ENCODE data around the gene CLCN4. TPM values are rescaled to one million over a fixed set of nuclear protein-coding genes. Genes with fewer than 3 reads are reported as not detected.

Gene CLCN4
- 1 to 10 TPM; 4.5 to 4.9 (median 4.6) TPM for polyA plus RNA-seq (ENCODE audit: insufficient read length in 3 of 3)
- long read RNA-seq, donor 1, full-length matches to known transcripts, result 2 of 2 reads
- long read RNA-seq, donor 1, partial matches to known transcripts, result 0 of 2 reads
- long read RNA-seq, donor 1, other reads (novel, unspliced or antisense), result 0 of 2 reads
- long read RNA-seq, donor 2, result 0 reads
- long read RNA-seq, donor 3, result 0 reads
- long read RNA-seq, donor 4, result 0 reads
- long read RNA-seq, donor 5, full-length matches to known transcripts, result 1 of 1 reads
- long read RNA-seq, donor 5, partial matches to known transcripts, result 0 of 1 reads
- long read RNA-seq, donor 5, other reads (novel, unspliced or antisense), result 0 of 1 reads
- long read RNA-seq, donor 6, full-length matches to known transcripts, result 1 of 1 reads
- long read RNA-seq, donor 6, partial matches to known transcripts, result 0 of 1 reads
- long read RNA-seq, donor 6, other reads (novel, unspliced or antisense), result 0 of 1 reads
- long read RNA-seq, donor 7, result 0 reads
- long read RNA-seq, donor 8, full-length matches to known transcripts, result 2 of 2 reads
- long read RNA-seq, donor 8, partial matches to known transcripts, result 0 of 2 reads
- long read RNA-seq, donor 8, other reads (novel, unspliced or antisense), result 0 of 2 reads
- long read RNA-seq, donor 9, result 0 reads
- long read RNA-seq, donor 10, full-length matches to known transcripts, result 1 of 1 reads
- long read RNA-seq, donor 10, partial matches to known transcripts, result 0 of 1 reads
- long read RNA-seq, donor 10, other reads (novel, unspliced or antisense), result 0 of 1 reads
- long read RNA-seq, donor 11, result 0 reads
- long read RNA-seq, donor 12, result 0 reads
- long read RNA-seq, donor 13, result 0 reads
- long read RNA-seq, donor 14, full-length matches to known transcripts, result 1 of 1 reads
- long read RNA-seq, donor 14, partial matches to known transcripts, result 0 of 1 reads
- long read RNA-seq, donor 14, other reads (novel, unspliced or antisense), result 0 of 1 reads
- long read RNA-seq, donor 15, result 0 reads
- long read RNA-seq, donor 16, full-length matches to known transcripts, result 1 of 1 reads
- long read RNA-seq, donor 16, partial matches to known transcripts, result 0 of 1 reads
- long read RNA-seq, donor 16, other reads (novel, unspliced or antisense), result 0 of 1 reads

GRCh38 chrX:10156199-10157031, at the start of gene CLCN4:
Gene CLCN4, plus strand, starts transcription at chrX:10156975. Its CDS starts 28,058 bp downstream, at chrX:10185033.
- DNase-seq (ENCODE audit: extremely low read depth in 1 of 11, low read depth in 9 of 11, low spot score in 4 of 11), result no peak

GRCh38 chrX:10107483-10107882, 49.3 kb upstream of the CLCN4 start:
- DNase-seq (ENCODE audit: extremely low read depth in 1 of 11, low read depth in 9 of 11, low spot score in 4 of 11), result no peak

- DNase-seq (ENCODE audit: extremely low read depth in 1 of 11, low read depth in 9 of 11, low spot score in 4 of 11), result no peak
Measured at GRCh38 chrX:10108288-10108687, 48.5 kb upstream of the CLCN4 start.

DNA sequence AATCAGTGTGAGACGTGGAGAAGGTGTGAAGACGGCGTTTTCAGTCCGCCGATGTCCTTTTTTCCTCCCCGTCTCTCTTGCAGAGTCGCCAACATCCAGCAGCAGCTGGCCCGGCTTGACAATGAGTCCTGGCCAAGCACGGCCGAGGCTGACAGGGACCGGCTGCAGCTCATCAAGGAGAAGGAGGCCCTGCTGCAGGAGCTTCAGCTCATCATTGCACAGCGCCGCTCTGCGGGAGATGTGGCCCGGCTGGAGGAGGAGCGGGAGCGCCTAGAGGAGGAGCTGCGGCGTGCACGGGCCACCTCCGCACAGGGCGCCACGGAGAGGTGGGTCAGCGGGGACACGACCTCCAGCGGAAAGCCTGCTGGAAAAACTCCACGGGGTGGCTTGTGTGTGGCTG, 47.1 kb upstream of the CLCN4 start:
- DNase-seq (ENCODE audit: extremely low read depth in 1 of 11, low read depth in 9 of 11, low spot score in 4 of 11), result peak in 9 of 11 donors; percentile 13 to 53 (median 26)

DNA sequence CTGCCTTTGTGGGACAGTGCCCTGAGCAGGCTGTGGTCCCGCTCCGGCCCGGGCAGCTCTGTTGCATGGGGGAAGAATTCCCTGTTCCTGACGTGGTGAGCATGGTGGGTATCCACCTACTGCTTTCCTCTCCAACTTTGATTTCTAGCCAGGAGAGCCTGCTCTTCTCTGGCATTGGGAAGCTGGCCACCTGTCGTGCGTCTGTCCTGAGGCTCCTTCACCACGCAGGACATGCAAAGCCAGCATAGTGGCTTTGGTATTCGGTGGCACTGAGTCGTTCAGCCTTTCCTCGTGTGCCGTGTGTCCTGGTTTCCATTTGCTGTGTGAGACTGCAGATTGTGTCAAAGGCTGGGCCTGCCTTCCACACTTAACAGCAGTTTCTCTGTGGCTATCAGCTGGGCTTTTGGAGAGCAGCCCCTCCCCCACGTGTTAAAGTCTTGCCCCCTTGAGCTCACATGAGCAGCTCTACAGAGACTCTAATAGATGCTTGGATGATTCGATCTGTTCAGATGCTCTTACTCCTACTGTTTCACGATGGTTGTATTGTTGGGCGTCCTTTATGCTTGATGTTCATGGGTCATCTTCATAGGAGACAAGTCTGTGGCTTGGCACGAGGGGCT, 46.3 kb upstream of the CLCN4 start:
- DNase-seq (ENCODE audit: extremely low read depth in 1 of 11, low read depth in 9 of 11, low spot score in 4 of 11), result no peak

DNA sequence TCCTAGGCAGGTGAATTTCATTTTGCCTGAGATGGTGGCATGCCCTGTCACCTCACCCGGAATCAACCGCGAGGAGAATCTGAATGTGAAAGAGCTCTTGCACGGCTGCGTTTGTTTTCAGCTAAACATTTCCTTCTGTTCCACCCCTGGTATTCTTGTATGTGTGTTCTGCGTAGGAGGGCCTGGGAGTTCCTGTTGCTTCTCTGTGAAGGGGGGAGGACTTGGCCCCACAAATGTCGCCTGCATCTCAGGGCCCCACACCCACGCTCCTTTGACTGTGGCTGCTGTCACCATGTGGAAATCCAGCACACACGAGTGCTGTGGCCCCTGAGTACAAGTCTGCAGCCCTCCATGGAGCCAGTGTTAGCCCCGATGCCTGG, 45.8 kb upstream of the CLCN4 start:
- no peak for DNase-seq (ENCODE audit: extremely low read depth in 1 of 11, low read depth in 9 of 11, low spot score in 4 of 11)

DNA sequence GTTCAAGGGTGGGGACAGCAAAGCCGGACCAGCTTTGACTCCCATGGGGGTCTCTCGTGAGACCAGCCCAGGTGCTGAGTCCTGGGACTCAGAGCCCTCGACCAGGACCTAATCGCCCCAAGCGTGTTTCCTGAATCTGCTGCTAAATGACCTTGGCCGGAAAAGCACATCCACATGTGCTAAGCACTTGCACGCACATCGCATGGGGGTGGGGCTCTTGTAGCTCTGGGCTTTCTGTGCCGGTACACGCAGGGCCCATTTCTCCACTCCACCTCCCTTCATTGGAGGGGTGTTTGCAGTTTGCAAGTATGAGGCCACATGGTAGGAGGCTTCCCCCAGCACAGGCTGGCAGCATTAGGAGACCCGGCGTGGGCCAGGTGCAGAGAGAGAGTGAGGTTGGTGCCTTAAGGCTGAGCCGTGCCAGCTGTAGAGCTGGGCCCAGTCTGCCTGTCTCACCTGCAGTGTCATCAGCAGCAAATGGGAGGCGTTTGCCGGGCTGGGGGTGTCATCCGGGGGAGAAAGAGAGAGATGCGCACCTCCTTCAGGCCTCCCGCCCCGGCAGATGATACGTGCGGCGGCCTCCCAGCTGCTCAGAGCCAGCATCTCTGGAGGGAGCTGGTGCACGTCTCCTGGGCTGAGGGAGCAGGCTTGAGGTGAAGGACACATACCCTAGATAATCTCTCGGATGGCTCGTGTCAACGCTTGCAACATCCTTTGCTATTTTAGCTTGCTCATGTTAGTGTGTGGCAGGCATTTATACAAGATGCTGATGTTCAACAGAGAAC, 45.2 kb upstream of the CLCN4 start:
- no peak for DNase-seq (ENCODE audit: extremely low read depth in 1 of 11, low read depth in 9 of 11, low spot score in 4 of 11)

DNA sequence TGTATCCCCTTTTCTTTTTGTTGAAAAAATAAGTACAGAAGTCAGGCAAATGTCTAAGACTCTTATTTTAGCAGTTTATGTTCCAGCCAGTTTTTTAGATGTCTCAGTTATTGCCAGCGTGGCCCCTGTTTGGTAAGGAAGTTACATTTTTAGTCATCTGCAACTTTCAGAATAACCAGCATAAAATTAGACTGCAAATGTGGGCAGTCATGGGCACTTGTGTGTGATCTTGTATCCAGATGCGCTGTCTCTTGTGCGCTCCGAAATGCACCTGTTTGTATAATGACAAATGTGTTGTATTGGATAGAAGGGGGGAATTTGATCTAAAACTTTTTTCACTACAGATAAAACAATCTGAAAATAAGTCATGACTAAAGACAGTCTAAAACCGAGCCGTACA, 44.3 kb upstream of the CLCN4 start:
- DNase-seq (ENCODE audit: extremely low read depth in 1 of 11, low read depth in 9 of 11, low spot score in 4 of 11), result no peak

- DNase-seq (ENCODE audit: extremely low read depth in 1 of 11, low read depth in 9 of 11, low spot score in 4 of 11), result no peak
Measured at GRCh38 chrX:10115082-10115481, 41.7 kb upstream of the CLCN4 start.

DNA sequence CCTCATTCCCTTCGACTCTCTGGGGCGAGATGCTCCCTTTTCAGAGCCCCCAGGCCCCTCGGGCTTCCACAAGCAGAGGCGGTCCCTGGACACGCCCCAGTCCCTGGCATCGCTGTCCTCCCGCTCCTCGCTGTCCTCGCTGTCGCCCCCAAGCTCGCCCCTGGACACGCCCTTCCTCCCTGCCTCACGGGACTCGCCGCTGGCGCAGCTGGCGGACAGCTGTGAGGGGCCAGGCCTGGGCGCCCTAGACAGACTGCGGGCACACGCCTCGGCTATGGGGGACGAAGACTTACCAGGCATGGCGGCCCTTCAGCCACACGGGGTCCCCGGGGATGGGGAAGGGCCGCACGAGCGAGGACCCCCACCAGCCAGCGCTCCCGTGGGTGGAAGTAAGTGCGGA, 39.5 kb upstream of the CLCN4 start:
- DNase-seq (ENCODE audit: extremely low read depth in 1 of 11, low read depth in 9 of 11, low spot score in 4 of 11), result no peak

- DNase-seq (ENCODE audit: extremely low read depth in 1 of 11, low read depth in 9 of 11, low spot score in 4 of 11), result no peak
Measured at GRCh38 chrX:10117864-10118377, 38.9 kb upstream of the CLCN4 start.

DNA sequence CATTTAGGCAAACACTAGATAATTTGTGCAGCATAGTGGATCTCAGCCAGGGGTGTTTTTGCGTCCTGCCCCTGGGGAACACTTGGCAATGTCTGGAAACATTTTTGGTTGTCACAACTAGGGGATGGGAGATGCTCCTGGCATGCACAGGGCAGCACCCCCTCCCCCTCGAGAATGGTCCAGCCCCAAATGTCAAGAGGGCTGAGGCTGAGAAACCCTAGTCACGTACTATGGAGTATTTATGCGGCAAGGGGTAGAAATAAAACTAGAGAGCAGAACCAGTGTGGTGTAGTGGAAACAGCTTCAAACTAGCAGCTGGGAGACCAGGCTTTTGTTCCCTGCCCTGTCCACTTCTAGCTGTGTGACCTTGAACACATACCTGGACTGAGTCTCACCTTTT, 38.2 kb upstream of the CLCN4 start:
- no peak for DNase-seq (ENCODE audit: extremely low read depth in 1 of 11, low read depth in 9 of 11, low spot score in 4 of 11)

GRCh38 chrX:10119399-10119990, 37.3 kb upstream of the CLCN4 start:
- DNase-seq (ENCODE audit: extremely low read depth in 1 of 11, low read depth in 9 of 11, low spot score in 4 of 11), result peak; percentile 35 to 76 (median 62)

DNA sequence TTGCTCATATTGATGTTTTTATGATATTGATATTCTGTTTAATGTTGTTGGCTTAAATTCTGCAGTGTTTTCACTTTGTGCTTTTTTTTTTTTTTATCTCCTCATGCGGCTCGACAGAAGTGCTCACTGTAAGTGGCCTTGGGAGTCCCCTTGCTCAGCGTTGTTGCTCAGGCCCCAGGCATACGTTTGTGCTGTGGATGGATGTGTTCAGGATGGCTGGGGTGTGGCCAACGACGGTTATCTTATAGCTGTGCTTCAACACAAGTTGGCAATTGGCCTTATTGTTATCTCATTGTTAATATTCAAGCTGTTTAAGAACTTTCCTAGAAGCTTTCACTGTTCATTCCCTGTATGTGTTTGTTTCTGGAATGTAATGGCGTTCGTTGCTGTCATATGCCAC, 36.4 kb upstream of the CLCN4 start:
- DNase-seq (ENCODE audit: extremely low read depth in 1 of 11, low read depth in 9 of 11, low spot score in 4 of 11), result no peak

- DNase-seq (ENCODE audit: extremely low read depth in 1 of 11, low read depth in 9 of 11, low spot score in 4 of 11), result no peak
Measured at GRCh38 chrX:10120828-10121227, 35.9 kb upstream of the CLCN4 start.

- DNase-seq (ENCODE audit: extremely low read depth in 1 of 11, low read depth in 9 of 11, low spot score in 4 of 11), result no peak
Measured at GRCh38 chrX:10121787-10122186, 35.0 kb upstream of the CLCN4 start.
